IMR-90 (cell line): ENCODE measurements around the gene ZNF385D. TPM values are rescaled to one million over a fixed set of nuclear protein-coding genes. Genes with fewer than 3 reads are reported as not detected.

ENCODE experiments used
- ATAC-seq: fragments of 200-7000 bp; cut with Tn5 transposase; 2 replicates; pipeline ENCODE4 v1.9.1; 2020; ENCODE audit warnings: low read depth, mild to moderate bottlenecking, moderate library complexity
- BruUV-seq: library from RNA; stranded (reverse); fragments of 400-500 nt; replicated peaks from 2 replicates; lab custom pipeline; 2021; lab: Mats Ljungman, UMichigan
- CTCF ChIA-PET: fragments of 300-600 bp; formaldehyde crosslinking; extraction: SDS; loops from one replicate; lab custom pipeline; 2021; ENCODE audit warnings: antibody characterized with exemption; lab: Yijun Ruan, JAX
- POLR2A ChIA-PET: fragments of 300-600 bp; sonication (Branson Sonifier 250); formaldehyde crosslinking; loops from one replicate; lab custom pipeline; 2022; ENCODE audit warnings: antibody characterized with exemption; ENCODE audit not compliant: unreplicated experiment; lab: Charles Lee
- DNase-seq: peaks from one replicate; pipeline ENCODE4 v3.0.0; 2013
- H2AFZ ChIP-seq: replicated peaks from 2 replicates; pipeline ENCODE3; 2013; ENCODE audit warnings: low read length, mild to moderate bottlenecking; ENCODE audit not compliant: poor library complexity
- H2AK5ac ChIP-seq: 2 replicates; pipeline ENCODE4 v1.6.1; 2013; ENCODE audit warnings: low read depth, low read length, inconsistent platforms
- H2AK9ac ChIP-seq: replicated peaks from 2 replicates; pipeline ENCODE3; 2013; ENCODE audit warnings: mild to moderate bottlenecking, low read depth, low read length, moderate library complexity; ENCODE audit not compliant: poor library complexity
- H2BK120ac ChIP-seq: 2 replicates; pipeline ENCODE4 v1.6.1; 2013; ENCODE audit warnings: low read depth, low read length, inconsistent platforms
- H2BK15ac ChIP-seq: 3 replicates; pipeline ENCODE4 v1.6.1; 2013; ENCODE audit warnings: low read depth, low read length, inconsistent platforms
- H2BK20ac ChIP-seq: 2 replicates; pipeline ENCODE4 v1.6.1; 2013; ENCODE audit warnings: low read depth, mild to moderate bottlenecking, inconsistent platforms, low read length, moderate library complexity
- H2BK5ac ChIP-seq: 2 replicates; pipeline ENCODE4 v1.6.1; 2013; ENCODE audit warnings: mild to moderate bottlenecking, low read depth, low read length, inconsistent platforms; ENCODE audit not compliant: poor library complexity, severe bottlenecking
- H3K14ac ChIP-seq: replicated peaks from 2 replicates; pipeline ENCODE4 v1.6.1; 2013; ENCODE audit warnings: low read depth, low read length, inconsistent platforms
- H3K18ac ChIP-seq: 2 replicates; pipeline ENCODE4 v1.6.1; 2013; ENCODE audit warnings: low read depth, low read length, control low read depth
- H3K23ac ChIP-seq: 2 replicates; pipeline ENCODE4 v1.6.1; 2013; ENCODE audit warnings: low read depth, low read length, inconsistent platforms
- H3K27ac ChIP-seq: 2 replicates; pipeline ENCODE4 v1.5.1; 2013; ENCODE audit warnings: mild to moderate bottlenecking, control low read depth, low read length; ENCODE audit not compliant: insufficient read depth
- H3K27me3 ChIP-seq: 2 replicates; pipeline ENCODE4 v1.6.1; 2013; ENCODE audit warnings: low read length; ENCODE audit not compliant: control insufficient read depth, insufficient read depth
- H3K36me3 ChIP-seq: 2 replicates; pipeline ENCODE4 v1.6.1; 2013; ENCODE audit warnings: low read length, mixed read lengths; ENCODE audit not compliant: control insufficient read depth, insufficient read depth
- H3K4ac ChIP-seq: 2 replicates; pipeline ENCODE4 v1.6.1; 2013; ENCODE audit warnings: low read depth, low read length, inconsistent platforms
- H3K4me1 ChIP-seq: 2 replicates; pipeline ENCODE4 v1.6.1; 2013; ENCODE audit warnings: low read length, mixed read lengths; ENCODE audit not compliant: control insufficient read depth, insufficient read depth
- H3K4me2 ChIP-seq: 2 replicates; pipeline ENCODE4 v1.6.1; 2013; ENCODE audit warnings: low read depth, mild to moderate bottlenecking, control low read depth, low read length, moderate library complexity
- H3K4me3 ChIP-seq: 2 replicates; pipeline ENCODE4 v1.5.1; 2013; ENCODE audit warnings: low read depth, mild to moderate bottlenecking, control low read depth, low read length, moderate library complexity; ENCODE audit not compliant: insufficient read depth
- H3K56ac ChIP-seq: 2 replicates; pipeline ENCODE4 v1.6.1; 2013; ENCODE audit warnings: low read length, inconsistent platforms; ENCODE audit not compliant: insufficient read depth; ENCODE audit errors: extremely low read depth
- H3K79me1 ChIP-seq, 2 experiments: 2 replicates each; pipeline ENCODE4 v1.6.1; 2013; ENCODE audit warnings: low read length in 2 of 2, inconsistent platforms in 1 of 2, low read depth in 1 of 2
- H3K9ac ChIP-seq: 2 replicates; pipeline ENCODE4 v1.6.1; 2013; ENCODE audit warnings: low read depth, low read length, control low read depth
- H3K9me1 ChIP-seq: 2 replicates; pipeline ENCODE4 v1.6.1; 2013; ENCODE audit warnings: low read length, inconsistent platforms; ENCODE audit not compliant: insufficient read depth
- H3K9me3 ChIP-seq: 2 replicates; pipeline ENCODE4 v1.6.1; 2013; ENCODE audit warnings: low read length; ENCODE audit not compliant: control insufficient read depth, insufficient read depth
- H4K20me1 ChIP-seq: 2 replicates; pipeline ENCODE4 v1.6.1; 2013; ENCODE audit warnings: low read length, inconsistent platforms; ENCODE audit not compliant: insufficient read depth
- H4K5ac ChIP-seq: 2 replicates; pipeline ENCODE4 v1.6.1; 2013; ENCODE audit warnings: mild to moderate bottlenecking, low read depth, low read length, control low read depth
- H4K8ac ChIP-seq, 2 experiments: 2 replicates each; pipeline ENCODE4 v1.6.1; 2013; ENCODE audit warnings: low read depth in 2 of 2, low read length in 2 of 2, control low read depth in 1 of 2, inconsistent platforms in 1 of 2
- H4K91ac ChIP-seq: 2 replicates; pipeline ENCODE4 v1.6.1; 2013; ENCODE audit warnings: low read depth, low read length, inconsistent platforms; ENCODE audit not compliant: insufficient read depth
- BHLHE40 ChIP-seq: fragments of 150-350 bp; IDR thresholded peaks from 2 replicates; pipeline ENCODE4 v1.6.1; 2016; ENCODE audit warnings: mild to moderate bottlenecking, low read depth, low read length
- MAFK ChIP-seq: IDR thresholded peaks from 2 replicates; pipeline ENCODE4 v1.6.1; 2012; ENCODE audit warnings: low read depth, low read length, improper control_type of control experiment
- POLR2A ChIP-seq: IDR thresholded peaks from 2 replicates; pipeline ENCODE4 v1.6.1; 2012; ENCODE audit warnings: mild to moderate bottlenecking, low read depth, low read length
- SMC3 ChIP-seq: fragments of 150-350 bp; IDR thresholded peaks from 2 replicates; pipeline ENCODE4 v1.6.1; 2016; ENCODE audit warnings: low read depth, mild to moderate bottlenecking, antibody characterized with exemption, low read length, moderate library complexity
- USF2 ChIP-seq: fragments of 150-350 bp; IDR thresholded peaks from 2 replicates; pipeline ENCODE4 v1.6.1; 2017; ENCODE audit warnings: mild to moderate bottlenecking, antibody characterized with exemption, low read length, low read depth
- WGBS, 2 experiments: methylation state at CpG; one replicate each; pipeline versions ENCODE4 v1.1.5 to v1.1.7; 2013; ENCODE audit warnings: missing lambda C conversion rate in 2 of 2; ENCODE audit not compliant: insufficient read length in 1 of 2; ENCODE audit errors: extremely low coverage in 2 of 2; 5-methylcytosine and 5-hydroxymethylcytosine counted together
- dilution Hi-C: fragments of 300-500 bp; cut with HindIII; formaldehyde crosslinking; loops from one replicate; pipeline ENCODE4 v1.14.3; 2018; ENCODE audit warnings: low sequenced_read_pairs; ENCODE audit not compliant: unreplicated experiment
- in situ Hi-C: fragments of 300-500 bp; cut with MboI; formaldehyde crosslinking; loops from 3 replicates; pipeline ENCODE4 v1.14.3; 2019; ENCODE audit warnings: low sequenced_read_pairs, inconsistent platforms, mixed read lengths
- intact Hi-C: fragments of 100-400 bp; cut with micrococcal nuclease; formaldehyde crosslinking; loops from 2 replicates; pipeline ENCODE4 v1.10.0; 2022
- polyA plus RNA-seq, 3 experiments: library from polyadenylated mRNA; depleted of rRNA; stranded (reverse); fragments of >200 nt; gene quantifications; 2 replicates each; pipeline ENCODE4 v1.2.3, GENCODE V29; 2012; ENCODE audit warnings: low replicate concordance in 1 of 3
- total RNA-seq: library from RNA; depleted of rRNA; stranded (reverse); fragments of >200 nt; gene quantifications from 2 replicates; pipeline ENCODE4 v1.2.3, GENCODE V29; 2012

Gene ZNF385D
- total and polyA plus RNA-seq, 2 of the 4 experiments (the other 2 are of a cell fraction): 0.18 to 2.4 TPM

GRCh38 chr3:21705769-21706168 is 45.2 kb downstream of the ZNF385D start:
- Histone ChIP-seq H3K14ac (no peak overlapping the region), H3K9me3 (no peaks in the 10 kb centered on the region), H4K8ac (no peak overlapping the region), H3K23ac (no peak overlapping the region), H4K5ac (no peak overlapping the region), H3K4me2 (no peak overlapping the region), H3K4me1 (no peaks in the 10 kb centered on the region; the same call in 1 of the 2 replicates), H4K91ac (no peak overlapping the region), H3K18ac (no peak overlapping the region), H2BK120ac (no peak overlapping the region), H3K27ac (no peak overlapping the region), H3K4ac (no peak overlapping the region), H3K36me3 (no peaks in the 10 kb centered on the region), H2AK5ac (no peak overlapping the region), H2BK15ac (no peak overlapping the region), H3K56ac (no peak overlapping the region), H3K79me1 (no peaks in the 10 kb centered on the region), H3K27me3 (no peaks in the 10 kb centered on the region), H2AFZ (peak overlapping the region; percentile 41), H3K9ac (no peak overlapping the region), H2AK9ac (peak overlapping the region; percentile 15), H3K4me3 (no peak overlapping the region), H2BK20ac (no peak overlapping the region), H2BK5ac (no peak overlapping the region), H3K9me1 (peaks cover 4% of the 10 kb centered on the region), H4K20me1 (no peaks in the 10 kb centered on the region)
- TF ChIP-seq SMC3: no peak
- TF ChIP-seq MAFK: no peak
- 0 out of 2 replicates have a peak, but pooled peaks have one; percentile 32 for TF ChIP-seq USF2
- TF ChIP-seq BHLHE40: no peak
- TF ChIP-seq POLR2A: no peak
- WGBS, 2 experiments: no CpG with 5 or more reads among the region's 3 CpGs
- DNase-seq (peak; percentile 69), ATAC-seq (peak; percentile 63)
- dilution Hi-C loops (no loop called here), intact Hi-C loops (no loop called here), in situ Hi-C loops (no loop called here)
- no TSS peak for BruUV-seq
- POLR2A ChIA-PET: no interaction called here
- CTCF ChIA-PET: no interaction called here
